OCI-LY1 (cell line): Measurements from ENCODE around the gene PEF1.

ENCODE experiments used
- H2AFZ ChIP-seq: fragments of 200-600 bp; sonication (generic), shearing (Covaris generic); 2 replicates; pipeline ENCODE4 v1.6.0; 2014; ENCODE audit warnings: antibody characterized with exemption, mild to moderate bottlenecking, low read length
- H3F3A ChIP-seq: fragments of 200-600 bp; sonication (generic), shearing (Covaris generic); 2 replicates; pipeline ENCODE4 v1.6.0; 2014; ENCODE audit warnings: mild to moderate bottlenecking, antibody characterized with exemption, low read length, moderate library complexity; ENCODE audit not compliant: insufficient read depth
- H3K27ac ChIP-seq: fragments of 200-600 bp; sonication (generic); 2 replicates; pipeline ENCODE4 v1.5.1; 2014; ENCODE audit warnings: low read length, mixed run types, mild to moderate bottlenecking, low read depth; ENCODE audit not compliant: poor library complexity, severe bottlenecking
- H3K27me3 ChIP-seq: fragments of 200-600 bp; sonication (generic); 2 replicates; pipeline ENCODE4 v1.6.0; 2014; ENCODE audit warnings: antibody characterized with exemption, mild to moderate bottlenecking, low read length, moderate library complexity; ENCODE audit not compliant: insufficient read depth
- H3K36me3 ChIP-seq: fragments of 200-600 bp; sonication (generic); 2 replicates; pipeline ENCODE4 v1.6.1; 2014; ENCODE audit warnings: mild to moderate bottlenecking, antibody characterized with exemption, low read length, moderate library complexity, mixed read lengths; ENCODE audit not compliant: insufficient read depth
- H3K4me1 ChIP-seq: fragments of 200-600 bp; sonication (generic); 2 replicates; pipeline ENCODE4 v1.5.1; 2014; ENCODE audit warnings: mild to moderate bottlenecking, low read length, moderate library complexity; ENCODE audit not compliant: insufficient read depth, severe bottlenecking
- H3K4me2 ChIP-seq: fragments of 200-600 bp; sonication (generic), shearing (Covaris generic); 2 replicates; pipeline ENCODE4 v1.6.1; 2014; ENCODE audit warnings: low read length
- H3K4me3 ChIP-seq: fragments of 200-600 bp; sonication (generic); 2 replicates; pipeline ENCODE4 v1.5.1; 2014; ENCODE audit warnings: low read length, low read depth, mild to moderate bottlenecking, mixed read lengths; ENCODE audit not compliant: poor library complexity, severe bottlenecking
- H3K79me2 ChIP-seq: fragments of 200-600 bp; shearing (Covaris generic); 2 replicates; pipeline ENCODE4 v1.6.1; 2016; ENCODE audit warnings: mixed run types, low read length, mixed read lengths; ENCODE audit not compliant: insufficient read depth
- H3K9ac ChIP-seq: fragments of 200-600 bp; sonication (generic), shearing (Covaris generic); 2 replicates; pipeline ENCODE4 v1.6.1; 2014; ENCODE audit warnings: mild to moderate bottlenecking, low read length, mixed read lengths
- H3K9me2 ChIP-seq: fragments of 200-600 bp; sonication (generic), shearing (Covaris generic); 2 replicates; pipeline ENCODE4 v1.6.1; 2014; ENCODE audit warnings: low read depth, mild to moderate bottlenecking, low read length, mixed read lengths
- H3K9me3 ChIP-seq: fragments of 200-600 bp; shearing (Covaris generic); 2 replicates; pipeline ENCODE4 v1.6.1; 2014; ENCODE audit warnings: low read length, mixed read lengths
- H4K20me1 ChIP-seq: fragments of 200-600 bp; sonication (generic), shearing (Covaris generic); 2 replicates; pipeline ENCODE4 v1.6.0; 2016; ENCODE audit warnings: mild to moderate bottlenecking, low read length; ENCODE audit not compliant: insufficient read depth
- CTCF ChIP-seq: fragments of 200-600 bp; sonication (generic), shearing (Covaris generic); IDR thresholded peaks from 2 replicates; pipeline ENCODE4 v1.5.1; 2017; ENCODE audit warnings: mild to moderate bottlenecking, antibody characterized with exemption, low read length, moderate library complexity, mixed read lengths
- EZH2 ChIP-seq: fragments of 200-600 bp; sonication (generic), shearing (Covaris generic); IDR thresholded peaks from 2 replicates; pipeline ENCODE4 v1.8.0; 2017; ENCODE audit warnings: borderline replicate concordance, mixed run types, mild to moderate bottlenecking, antibody characterized with exemption, low read length, moderate library complexity, mixed read lengths

Gene PEF1

GRCh38 chr1:31661856-31662255 lies 17.2 kb upstream of the PEF1 start:
- no peak overlapping the region for H3K4me3 ChIP-seq
- TF ChIP-seq EZH2 = no peak
- no peak for TF ChIP-seq CTCF

GRCh38 chr1:31660871-31661455 lies 16.3 kb upstream of the PEF1 start:
- Histone ChIP-seq H3K4me3 (no peak overlapping the region), H3K4me1 (no peaks in the 10 kb centered on the region), H3K9me3 (no peaks in the 10 kb centered on the region), H3K4me2 (no peak overlapping the region), H3F3A (no peaks in the 10 kb centered on the region), H3K9me2 (no peaks in the 10 kb centered on the region), H2AFZ (no peak overlapping the region), H3K27ac (no peak overlapping the region), H3K9ac (no peak overlapping the region), H3K79me2 (no peaks in the 10 kb centered on the region), H4K20me1 (no peaks in the 10 kb centered on the region), H3K36me3 (no peaks in the 10 kb centered on the region), H3K27me3 (0 out of 2 replicates have a peak, but pooled peaks cover 6% of the 10 kb centered on the region)
- TF ChIP-seq CTCF = no peak
- TF ChIP-seq EZH2 = no peak

More at GRCh38 chr1:31661856-31662255, 17.2 kb upstream of the PEF1 start:
- H3K9ac ChIP-seq = no peak overlapping the region
- no peaks in the 10 kb centered on the region for H3K79me2 ChIP-seq
- no peak overlapping the region for H3K4me2 ChIP-seq
- H3K27ac ChIP-seq = no peak overlapping the region
- no peaks in the 10 kb centered on the region for H4K20me1 ChIP-seq
- no peaks in the 10 kb centered on the region for H3K9me2 ChIP-seq
- 0 out of 2 replicates have a peak, but pooled peaks cover 9% of the 10 kb centered on the region for H3K27me3 ChIP-seq
- no peak overlapping the region for H2AFZ ChIP-seq
- no peaks in the 10 kb centered on the region for H3F3A ChIP-seq
- H3K9me3 ChIP-seq = no peaks in the 10 kb centered on the region
- no peaks in the 10 kb centered on the region for H3K4me1 ChIP-seq
- no peaks in the 10 kb centered on the region for H3K36me3 ChIP-seq

DNA sequence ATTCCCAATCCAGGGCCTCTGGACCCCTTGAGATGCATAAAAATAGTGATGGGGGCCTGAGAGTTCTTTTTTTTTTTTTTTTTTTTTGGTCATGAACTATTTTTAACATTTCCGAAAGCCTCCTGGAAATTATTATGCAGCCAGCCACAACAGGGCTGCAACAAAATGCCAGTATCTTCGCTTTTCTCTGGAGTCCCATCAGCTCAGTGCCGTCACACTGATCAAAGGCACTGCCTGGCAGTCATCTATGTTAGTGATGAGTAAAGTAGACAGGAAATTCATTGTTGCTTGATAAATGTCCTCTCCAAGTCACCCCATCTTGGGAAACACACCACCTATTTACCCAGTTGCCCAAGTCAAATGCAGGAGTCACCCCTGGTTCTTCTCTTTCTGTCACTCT lies 15.2 kb upstream of the PEF1 start:
- no peaks in the 10 kb centered on the region for H3K79me2 ChIP-seq
- TF ChIP-seq EZH2 (no peak), CTCF (no peak)
- no peaks in the 10 kb centered on the region for H3F3A ChIP-seq
- H2AFZ ChIP-seq = no peak overlapping the region
- H3K36me3 ChIP-seq = no peaks in the 10 kb centered on the region
- H3K27me3 ChIP-seq = peaks cover 5% of the 10 kb centered on the region; the same call in 1 of the 2 replicates
- no peaks in the 10 kb centered on the region for H3K4me1 ChIP-seq
- H3K27ac ChIP-seq = no peak overlapping the region
- H4K20me1 ChIP-seq = no peaks in the 10 kb centered on the region
- no peak overlapping the region for H3K4me3 ChIP-seq
- H3K9ac ChIP-seq = no peak overlapping the region
- no peaks in the 10 kb centered on the region for H3K9me3 ChIP-seq
- H3K4me2 ChIP-seq = no peak overlapping the region
- H3K9me2 ChIP-seq = no peaks in the 10 kb centered on the region
